HepG2 (cell line): ENCODE measurements around the gene INSL4.

Experiments
- CTCF ChIP-seq: sonication (generic); formaldehyde crosslinking; IDR thresholded peaks from 2 replicates; pipeline ENCODE4 v1.5.0; 2020; ENCODE audit warnings: mild to moderate bottlenecking, missing genetic modification reagents, moderate library complexity
- ELF4 ChIP-seq: sonication (generic); formaldehyde crosslinking; IDR thresholded peaks from 2 replicates; pipeline ENCODE4 v1.5.0; 2020; ENCODE audit warnings: missing genetic modification reagents, mild to moderate bottlenecking, moderate library complexity, borderline replicate concordance
- EZH2 ChIP-seq: conservative IDR thresholded peaks from 2 replicates; pipeline ENCODE4 v1.6.1; 2012; ENCODE audit warnings: mild to moderate bottlenecking, low read depth, low read length, moderate library complexity
- KDM1A ChIP-seq: IDR thresholded peaks from 2 replicates; pipeline ENCODE4 v1.6.1; 2016; ENCODE audit warnings: missing compliant biosample characterization
- MAFK ChIP-seq, 2 experiments: IDR thresholded peaks in 1 of 2; conservative IDR thresholded peaks in 1 of 2; 2 replicates each; pipeline ENCODE4 v1.6.1; 2011; ENCODE audit warnings: improper control_type of control experiment in 2 of 2, low read length in 2 of 2
- POLR2A ChIP-seq, 2 experiments: IDR thresholded peaks; 2 replicates each; pipeline ENCODE4 v1.6.1; 2011; ENCODE audit warnings: low read depth in 2 of 2, low read length in 2 of 2, mild to moderate bottlenecking in 1 of 2, moderate library complexity in 1 of 2; ENCODE audit not compliant: insufficient read depth in 1 of 2
- REST ChIP-seq, 2 experiments: IDR thresholded peaks; 2 replicates each; pipeline ENCODE4 v1.6.1; 2011 to 2012; ENCODE audit warnings: low read length in 2 of 2, borderline replicate concordance in 1 of 2, low read depth in 1 of 2, mild to moderate bottlenecking in 1 of 2, moderate library complexity in 1 of 2
- SMARCE1 ChIP-seq: fragments of 450-650 bp; IDR thresholded peaks from 2 replicates; pipeline ENCODE4 v1.6.1; 2017; ENCODE audit warnings: borderline replicate concordance
- ZNF274 ChIP-seq: sonication (generic); formaldehyde crosslinking; IDR thresholded peaks from 2 replicates; pipeline ENCODE4 v1.5.1; 2020; ENCODE audit warnings: mild to moderate bottlenecking, missing genetic modification reagents
- ZNF317 ChIP-seq: sonication (generic); formaldehyde crosslinking; IDR thresholded peaks from 2 replicates; pipeline ENCODE4 v1.5.0; 2020; ENCODE audit warnings: mild to moderate bottlenecking, missing genetic modification reagents

GRCh38 chr9:5278486-5278885 lies 47.3 kb downstream of the INSL4 start:
- TF ChIP-seq EZH2 (no peak), POLR2A (IDR thresholded peaks at IDR 0.05; ENCODE audit: insufficient read depth in 1 of 2, low read depth in 2 of 2, low read length in 2 of 2) (no peak), CTCF (no peak), SMARCE1 (no peak), ZNF274 (CRISPR knock-in tag) (no peak), MAFK (conservative IDR thresholded peaks at IDR 0.05 in 1 of 2, IDR thresholded peaks at IDR 0.05 in 1 of 2; ENCODE audit: low read length in 2 of 2) (no peak), ELF4 (CRISPR knock-in tag) (no peak), ZNF317 (no peak), REST (IDR thresholded peaks at IDR 0.05; ENCODE audit: borderline replicate concordance in 1 of 2, low read depth in 1 of 2, low read length in 2 of 2) (no peak), KDM1A (no peak)
